ENCODE measurements around the gene CCDC74B.
A peak's percentile ranks its signal among the peaks of the same experiment; 100 is the strongest.
"Not testable (repeated sequence)": the region's sequence is repeated elsewhere in the genome, so short reads cannot be mapped to it uniquely, and the experiment has no call there.

Gene CCDC74B

GRCh38 chr2:130145006-130145414 lies at the start of gene CCDC74B:
Gene CCDC74B (minus strand): TSS chr2:130145112. CDS start chr2:130144996, 116 bp downstream.
- DNase-seq = peak; percentile 13 to 43 (median 20)

GRCh38 chr2:130193824-130194223 lies 48.9 kb upstream of the CCDC74B start:
- not testable (repeated sequence) for DNase-seq

GRCh38 chr2:130192451-130192850 lies 47.5 kb upstream of the CCDC74B start:
- DNase-seq = not testable (repeated sequence)

GRCh38 chr2:130191319-130191718 lies 46.4 kb upstream of the CCDC74B start:
- DNase-seq = not testable (repeated sequence)

- DNase-seq = no peak
Measured at GRCh38 chr2:130190237-130190636, 45.3 kb upstream of the CCDC74B start.

GRCh38 chr2:130188958-130189357 lies 44.0 kb upstream of the CCDC74B start:
- not testable (repeated sequence) for DNase-seq

GRCh38 chr2:130187859-130188792 lies 43.2 kb upstream of the CCDC74B start:
- not testable (repeated sequence) for DNase-seq

- no peak for DNase-seq
Measured at GRCh38 chr2:130187268-130187667, 42.4 kb upstream of the CCDC74B start.

GRCh38 chr2:130186391-130186790 lies 41.5 kb upstream of the CCDC74B start:
- DNase-seq = no peak

- DNase-seq = no peak
Measured at GRCh38 chr2:130185896-130186295, 41.0 kb upstream of the CCDC74B start.

GRCh38 chr2:130185436-130185835 lies 40.5 kb upstream of the CCDC74B start:
- DNase-seq = no peak

- no peak for DNase-seq
Measured at GRCh38 chr2:130183512-130184373, 38.8 kb upstream of the CCDC74B start.

GRCh38 chr2:130182826-130183511 lies 38.1 kb upstream of the CCDC74B start:
- DNase-seq = not testable (repeated sequence)

- peak; percentile 80 to 98 (median 90) for DNase-seq
Measured at GRCh38 chr2:130181880-130182682, 37.2 kb upstream of the CCDC74B start, which contains the start of gene MZT2B. Gene MZT2B (plus strand): TSS chr2:130182262. CDS start chr2:130182283, 21 bp downstream.

- DNase-seq = peak; percentile 95 to 98 (median 97)
Measured at GRCh38 chr2:130181325-130181879, 36.5 kb upstream of the CCDC74B start, which contains the start of gene SMPD4. Gene SMPD4 (minus strand): TSS chr2:130181602. CDS start chr2:130176592, 5,010 bp downstream.

GRCh38 chr2:130180404-130181324 lies 35.8 kb upstream of the CCDC74B start:
- not testable (repeated sequence) for DNase-seq

- not testable (repeated sequence) for DNase-seq
Measured at GRCh38 chr2:130174866-130175265, 30.0 kb upstream of the CCDC74B start.

- no peak for DNase-seq
Measured at GRCh38 chr2:130169896-130170295, 25.0 kb upstream of the CCDC74B start.

GRCh38 chr2:130169163-130169562 lies 24.3 kb upstream of the CCDC74B start:
- not testable (repeated sequence) for DNase-seq

GRCh38 chr2:130166611-130167010 lies 21.7 kb upstream of the CCDC74B start:
- not testable (repeated sequence) for DNase-seq

All from stimulated activated naive CD4-positive, alpha-beta T cell (primary cell).